A204.1 (cell line): ENCODE measurements around the gene NR2F1.

Source experiments
- FAIRE-seq: peaks from 2 replicates; lab custom pipeline; 2012; peaks lifted over from hg19 to GRCh38; lab: Jason Lieb, UNC

Gene NR2F1

DNA sequence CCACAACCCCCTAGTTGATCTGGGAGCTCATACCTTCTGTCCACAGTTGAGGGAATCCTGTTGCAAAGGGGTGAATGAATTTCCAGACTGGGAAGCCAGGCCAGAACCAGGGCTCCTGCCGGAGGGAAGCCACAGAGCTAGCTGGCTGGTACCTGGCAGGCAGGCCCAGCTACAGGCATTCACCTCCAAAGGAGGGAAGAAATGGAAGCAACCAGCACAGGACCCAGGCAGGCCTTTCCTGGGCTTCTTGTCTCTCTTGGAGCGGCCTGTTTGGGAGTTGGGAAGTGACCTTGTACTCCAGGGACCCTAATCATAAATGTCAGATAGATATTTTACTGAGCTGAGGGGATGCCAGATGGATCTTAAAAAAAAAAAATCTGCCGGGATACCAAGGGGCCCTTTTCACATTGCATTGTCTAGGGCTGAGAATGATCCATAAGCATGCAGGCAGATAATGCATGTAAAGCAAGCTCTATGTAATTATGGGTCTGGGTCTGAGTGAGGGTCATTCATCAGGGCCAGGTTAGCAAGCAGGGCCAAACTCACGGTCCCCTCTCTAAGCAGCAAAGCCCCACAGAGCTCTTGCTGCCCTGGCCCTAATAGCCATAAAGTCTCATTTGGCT is 8.4 kb downstream of the NR2F1 start:
- no peak for FAIRE-seq

DNA sequence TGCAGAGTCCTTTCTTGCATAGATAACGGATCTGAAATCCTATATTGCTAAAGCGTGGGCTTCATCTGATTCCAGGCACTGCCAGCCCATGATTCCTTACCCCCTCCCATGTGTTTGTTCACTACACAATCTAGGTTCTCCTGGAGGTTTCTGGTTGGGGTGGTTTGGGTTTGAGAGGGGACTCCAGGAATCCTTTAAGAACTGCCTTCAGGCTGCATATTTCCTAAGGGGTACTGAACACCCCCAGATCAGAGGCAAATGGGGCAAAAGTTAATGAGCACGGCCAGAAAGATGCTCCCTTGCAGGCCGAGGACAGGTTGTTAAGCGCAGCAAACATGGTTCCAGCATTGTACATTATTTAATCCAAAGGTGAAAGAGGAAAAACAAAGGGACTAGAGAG is 9.9 kb downstream of the NR2F1 start:
- no peak for FAIRE-seq

DNA sequence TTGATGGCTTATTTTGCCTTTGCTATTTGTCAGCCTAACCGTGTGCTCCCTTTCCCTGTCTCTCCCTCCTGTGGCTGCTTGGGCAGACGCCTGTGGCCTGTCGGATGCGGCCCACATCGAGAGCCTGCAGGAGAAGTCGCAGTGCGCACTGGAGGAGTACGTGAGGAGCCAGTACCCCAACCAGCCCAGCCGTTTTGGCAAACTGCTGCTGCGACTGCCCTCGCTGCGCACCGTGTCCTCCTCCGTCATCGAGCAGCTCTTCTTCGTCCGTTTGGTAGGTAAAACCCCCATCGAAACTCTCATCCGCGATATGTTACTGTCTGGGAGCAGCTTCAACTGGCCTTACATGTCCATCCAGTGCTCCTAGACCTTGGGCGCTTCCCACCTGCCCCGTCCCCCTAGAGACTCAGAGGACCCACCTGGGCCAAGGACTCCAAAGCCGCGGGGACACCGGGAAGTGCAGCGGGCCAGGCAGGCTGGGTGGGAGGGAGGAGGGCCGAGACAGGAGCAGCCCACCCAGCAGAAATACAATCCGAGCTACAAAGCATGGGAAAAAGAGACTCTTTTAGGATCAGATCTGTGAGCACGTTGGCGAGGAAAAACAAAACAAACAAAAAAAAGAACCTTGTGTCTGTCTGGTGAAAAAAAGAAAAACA is 10.6 kb downstream of the NR2F1 start:
- no peak for FAIRE-seq

DNA sequence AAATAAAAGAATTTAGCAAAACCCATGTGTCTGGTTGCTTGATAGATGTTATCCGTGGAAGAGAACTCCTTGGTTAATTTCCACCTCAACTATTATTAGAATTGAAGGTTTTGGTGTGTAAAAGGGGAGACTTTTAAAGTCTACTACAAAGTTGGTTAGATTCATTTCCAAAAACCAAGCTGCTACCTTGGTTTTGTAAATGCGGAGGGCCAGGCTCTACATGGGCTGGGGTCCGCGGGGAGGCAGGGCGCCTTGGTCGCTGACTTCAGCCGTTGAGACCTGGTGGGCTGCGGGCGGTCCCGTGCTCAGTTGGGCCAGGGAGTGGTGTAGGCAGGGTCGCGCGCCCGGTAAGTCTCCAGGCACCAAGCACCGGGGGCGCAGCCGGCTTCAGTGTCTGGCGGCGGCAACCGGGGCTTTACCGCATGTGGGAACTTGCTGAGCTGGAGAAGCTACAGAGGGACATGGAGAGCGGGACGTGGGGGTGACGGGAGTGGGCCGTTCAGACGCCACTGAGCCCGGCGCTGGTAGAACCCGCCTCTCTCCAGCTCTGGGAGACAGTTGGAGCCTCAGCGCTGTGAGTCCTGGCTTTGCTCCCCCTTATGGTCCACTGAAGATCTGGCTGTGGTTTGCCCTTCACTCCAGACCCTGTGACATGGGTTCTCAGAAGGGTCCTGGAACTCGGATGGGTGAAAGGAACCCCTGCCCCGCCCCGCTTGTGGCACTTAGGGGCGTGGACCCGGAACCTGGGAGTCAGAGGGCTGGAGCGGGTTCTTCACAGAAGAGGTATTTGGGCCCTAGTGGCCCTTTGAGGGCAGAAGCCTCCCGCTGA is 11.8 kb downstream of the NR2F1 start:
- no peak for FAIRE-seq

DNA sequence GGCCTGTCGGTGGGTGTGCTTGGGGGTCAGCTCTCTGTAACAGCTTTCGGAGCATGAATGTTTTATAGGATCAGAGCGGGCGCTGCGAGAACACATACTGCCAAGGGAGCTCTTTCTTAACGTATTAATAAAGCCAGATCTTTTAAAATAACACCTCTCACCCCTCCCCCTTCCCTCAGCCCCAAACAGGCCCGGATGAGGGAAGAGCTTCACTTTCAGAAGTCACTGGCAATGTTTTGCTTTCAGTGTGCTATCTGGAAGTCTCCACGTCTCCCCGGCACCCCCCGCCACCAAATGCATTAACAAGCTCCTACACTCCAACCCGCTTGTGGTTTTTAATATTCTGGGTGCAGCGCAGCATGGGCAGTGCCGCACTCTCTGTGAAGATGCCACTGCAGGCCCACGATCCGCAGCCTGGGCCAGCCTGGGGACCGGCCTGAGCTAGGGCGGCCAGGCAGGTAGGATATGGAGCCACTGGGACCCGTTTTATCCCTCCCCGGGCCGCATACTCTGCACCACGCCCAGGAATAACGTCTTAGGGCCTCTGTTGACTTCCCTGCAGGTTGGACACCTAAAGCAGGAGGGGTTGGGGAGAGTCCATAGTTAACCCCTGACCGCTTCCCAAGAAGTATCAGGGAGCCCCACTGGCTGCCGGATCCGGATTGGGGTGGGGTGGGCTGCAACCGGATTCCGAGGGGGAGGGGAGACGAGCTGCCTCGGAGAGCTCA is 12.6 kb downstream of the NR2F1 start:
- no peak for FAIRE-seq

DNA sequence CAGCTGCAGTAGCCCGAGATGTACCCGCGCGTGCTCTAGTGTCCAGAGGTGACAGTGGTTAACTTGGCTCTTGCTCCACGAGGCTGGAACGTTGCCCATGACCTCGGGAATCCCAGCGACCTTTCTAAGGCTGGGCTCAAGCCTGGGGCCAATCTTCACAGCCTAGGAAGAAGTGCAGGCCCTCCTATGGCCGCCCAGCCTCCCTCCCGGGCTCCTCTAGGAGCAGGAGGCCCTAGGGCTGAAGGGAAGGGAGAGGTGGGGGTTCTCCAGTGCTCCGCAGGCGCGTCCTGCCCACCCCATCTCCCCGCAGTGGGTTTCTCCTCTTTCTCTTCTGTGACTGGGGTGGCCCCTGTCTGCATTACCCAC is 13.3 kb downstream of the NR2F1 start:
- no peak for FAIRE-seq

DNA sequence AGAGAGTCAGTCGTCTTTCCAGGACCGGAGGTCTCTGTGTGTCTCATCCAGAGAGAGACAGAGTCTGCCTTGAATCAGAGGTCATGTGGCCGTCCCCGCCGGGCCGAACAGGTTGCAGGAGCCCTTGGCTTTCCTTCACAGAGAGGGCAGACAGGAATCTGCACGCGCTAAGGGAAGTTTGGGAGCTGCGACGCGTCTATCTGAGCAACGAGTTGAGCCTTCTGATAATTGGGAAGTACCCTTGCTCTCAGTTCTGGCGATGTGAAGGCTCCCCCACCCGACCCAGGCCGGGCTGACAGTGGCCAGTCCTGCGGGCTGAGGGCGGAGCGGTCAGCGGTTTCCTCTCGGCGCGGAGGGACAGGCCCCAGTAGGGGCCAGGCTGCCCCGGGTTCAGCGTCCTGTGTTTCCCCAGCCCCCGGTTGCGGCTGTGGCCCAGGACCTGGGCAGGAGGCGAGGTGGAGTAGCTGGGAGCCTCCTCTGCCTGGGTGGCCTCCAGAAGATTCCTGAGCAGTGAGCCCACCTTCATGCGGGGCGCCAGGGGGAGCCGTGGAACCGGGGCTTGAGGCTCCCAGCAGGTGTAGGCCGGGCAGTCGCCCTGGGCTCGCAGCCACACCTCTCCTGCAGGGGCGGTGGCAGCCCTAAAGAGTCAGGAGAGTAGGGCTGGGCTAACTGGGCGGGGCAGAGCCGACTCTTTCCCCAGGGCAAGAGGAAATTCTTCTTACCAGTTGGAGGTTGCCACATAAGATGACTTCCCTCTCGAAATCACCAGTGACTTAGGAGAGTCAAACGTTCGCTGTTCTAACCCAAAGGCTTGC is 13.9 kb downstream of the NR2F1 start:
- FAIRE-seq = no peak

DNA sequence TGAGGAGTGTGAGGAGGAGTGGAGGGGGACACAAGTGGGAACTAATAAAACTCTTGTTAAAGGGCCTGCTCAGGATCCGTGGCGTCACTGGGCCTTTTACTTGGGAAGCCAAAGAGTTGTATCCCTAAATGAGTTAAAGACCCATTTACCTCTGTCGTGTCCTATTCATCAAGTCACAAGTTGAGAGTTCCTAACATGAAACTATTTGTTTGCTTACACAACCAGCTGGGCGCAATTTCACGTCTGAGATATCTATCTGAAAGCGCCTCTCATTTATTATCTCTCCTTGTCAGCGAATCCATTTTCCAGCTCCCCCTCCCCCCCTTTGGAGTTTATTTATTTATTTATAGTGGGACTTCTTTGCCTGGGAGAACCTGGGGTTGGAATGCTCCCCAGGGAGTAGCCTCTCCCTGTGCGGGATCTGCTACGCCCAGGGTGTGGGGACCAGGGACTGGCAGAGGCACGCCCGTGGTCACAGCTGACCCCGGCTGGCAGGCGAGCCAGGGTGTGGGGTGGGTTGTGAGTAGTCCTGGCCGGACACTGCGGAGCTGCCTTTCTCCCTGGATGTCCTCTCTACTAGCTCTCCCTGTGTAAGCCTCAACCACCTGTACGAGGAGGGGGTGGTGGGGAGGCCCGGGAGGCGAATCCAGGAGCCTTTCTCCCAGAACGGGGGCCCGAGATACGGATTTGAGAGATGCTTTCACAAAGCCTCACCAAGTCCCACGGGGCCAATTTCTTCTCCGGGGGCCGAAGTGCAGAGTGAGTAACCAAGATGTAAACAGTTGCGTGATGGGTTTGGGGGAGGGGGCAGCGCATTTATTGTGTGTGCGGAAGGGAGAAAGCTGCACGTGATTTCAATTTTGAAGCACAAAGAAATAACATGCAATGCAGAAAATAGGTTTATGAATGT is 15.3 kb downstream of the NR2F1 start:
- no peak for FAIRE-seq

DNA sequence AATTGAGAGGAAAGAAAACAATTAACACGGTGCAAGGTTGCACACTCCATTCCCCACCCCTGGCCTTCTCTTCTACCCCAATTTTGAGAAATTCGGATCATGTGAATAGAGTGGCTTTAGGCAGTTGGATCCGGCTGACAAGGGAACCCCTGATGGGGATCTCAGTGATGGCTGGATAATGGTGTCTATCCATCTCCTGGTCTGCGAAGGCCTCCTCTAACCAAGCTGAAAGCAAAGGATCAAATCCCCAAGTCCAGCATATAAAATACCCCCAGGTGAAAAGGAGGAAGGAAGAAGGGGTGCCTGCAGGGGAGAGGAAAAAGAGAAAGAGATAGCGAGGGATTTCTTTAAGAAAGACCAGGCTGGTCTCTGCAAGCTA is 16.0 kb downstream of the NR2F1 start:
- no peak for FAIRE-seq

DNA sequence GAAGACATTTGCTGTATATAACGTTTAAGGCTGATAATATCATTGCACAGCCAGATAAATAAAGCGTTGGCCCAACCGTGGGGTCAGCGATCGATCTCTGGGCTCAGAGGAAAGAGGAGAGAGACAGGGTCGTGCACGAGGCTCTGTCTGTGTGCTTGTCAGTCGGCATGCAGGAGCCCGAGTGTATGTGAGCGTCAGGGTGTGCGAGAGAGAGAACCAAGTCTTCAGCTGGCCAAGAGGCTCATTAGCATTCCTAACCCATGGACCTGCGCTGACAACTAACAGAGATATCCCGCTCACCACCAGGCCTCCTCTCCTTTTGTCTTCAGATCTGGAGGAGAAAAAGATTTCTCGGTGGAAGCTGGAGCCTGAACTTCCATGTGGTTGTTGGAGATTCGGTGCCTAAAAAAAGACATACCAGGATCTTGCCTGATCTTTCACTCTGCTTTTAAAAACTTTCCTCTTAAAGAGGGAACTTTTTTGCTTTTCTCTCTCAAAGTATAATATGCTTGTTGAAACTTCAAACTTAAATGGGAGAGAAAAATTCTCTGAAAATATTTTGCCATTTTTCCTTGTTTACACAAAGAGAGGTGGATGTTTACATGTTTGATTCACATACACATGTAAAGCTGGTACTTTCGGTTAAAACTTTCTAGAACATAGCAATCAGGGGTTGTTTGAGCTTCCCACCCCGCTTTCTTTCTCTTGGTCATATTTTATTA is 16.5 kb downstream of the NR2F1 start:
- no peak for FAIRE-seq

DNA sequence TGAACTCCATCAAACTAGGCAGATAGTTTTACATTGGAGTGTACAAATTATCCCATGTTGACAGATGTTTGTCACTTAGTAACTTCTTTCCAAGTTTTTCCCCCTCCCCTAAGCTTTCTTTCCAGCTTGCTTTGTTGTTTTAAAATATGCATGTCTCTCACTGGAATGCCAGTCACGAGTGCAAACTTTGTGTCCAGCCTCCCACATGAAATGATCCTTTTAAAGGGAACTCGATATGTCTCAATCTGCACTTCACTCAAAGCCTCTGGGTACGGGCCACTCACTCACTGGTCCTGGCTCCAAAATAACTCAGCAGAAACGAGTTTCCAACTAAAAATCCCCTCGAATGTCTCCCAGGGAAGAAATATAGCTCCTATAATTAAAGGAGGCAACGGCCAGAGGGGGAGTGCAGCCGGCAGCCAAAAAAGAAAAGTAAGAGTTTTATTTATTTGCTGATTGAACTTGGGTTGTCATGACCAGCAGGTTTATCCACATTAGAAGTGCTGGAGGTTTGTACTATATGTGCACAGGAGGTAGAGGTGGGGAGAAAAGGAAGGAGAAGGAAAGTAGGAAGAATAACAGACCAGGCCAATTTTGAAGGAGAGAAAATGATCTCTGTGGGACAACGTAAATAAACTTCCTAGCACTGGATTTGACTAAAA is 17.5 kb downstream of the NR2F1 start:
- no peak for FAIRE-seq

DNA sequence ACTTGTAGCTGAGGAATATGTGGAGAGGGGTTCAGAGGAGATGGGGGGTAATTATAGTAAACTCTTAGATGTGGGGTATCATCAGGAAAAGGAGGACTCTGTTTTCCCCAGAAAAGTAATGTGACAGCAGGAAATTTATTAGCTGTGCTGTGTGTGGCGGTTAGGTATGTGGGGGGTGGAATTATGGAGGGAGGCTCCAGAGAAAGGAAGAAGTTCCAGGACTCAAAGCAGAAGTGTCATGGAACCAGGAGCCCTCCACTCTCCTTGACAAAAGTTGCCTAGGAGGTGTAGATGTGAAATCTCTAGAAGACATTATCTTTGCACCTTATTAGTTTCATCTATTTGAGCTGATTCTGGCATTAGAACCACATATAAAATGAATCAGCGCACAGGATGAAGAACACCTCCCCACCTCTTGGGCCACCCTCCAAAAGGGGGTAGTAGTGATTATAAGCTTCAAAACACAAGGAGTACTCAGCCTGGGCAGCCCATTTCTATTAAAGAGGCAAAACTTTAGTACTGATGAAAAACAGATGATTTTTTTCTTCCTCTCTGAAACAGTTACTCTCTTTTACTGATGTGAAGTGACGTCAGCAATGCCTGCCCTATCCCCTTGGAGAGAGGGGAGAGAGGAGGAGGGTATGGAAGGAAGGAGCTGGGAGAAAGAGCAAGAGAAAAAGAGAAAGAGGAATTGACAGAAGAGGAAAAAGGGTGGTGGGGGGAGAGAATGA is 18.2 kb downstream of the NR2F1 start:
- no peak for FAIRE-seq

DNA sequence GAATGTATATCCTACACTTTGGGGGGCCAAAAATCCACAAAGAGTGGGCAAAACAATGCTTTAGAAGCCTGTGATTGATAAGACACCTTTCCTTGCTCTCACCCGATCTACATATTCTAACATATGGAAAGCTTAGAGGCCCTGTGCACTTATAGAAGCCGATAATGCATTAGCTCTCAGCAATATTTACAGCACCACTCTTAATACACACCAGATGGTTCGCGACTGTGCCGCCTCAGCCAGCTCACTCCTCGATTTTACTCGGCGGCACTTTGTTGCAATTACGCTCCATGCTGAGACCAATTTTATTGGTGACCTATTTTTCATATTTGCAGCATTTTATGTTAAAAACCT is 18.8 kb downstream of the NR2F1 start:
- no peak for FAIRE-seq

DNA sequence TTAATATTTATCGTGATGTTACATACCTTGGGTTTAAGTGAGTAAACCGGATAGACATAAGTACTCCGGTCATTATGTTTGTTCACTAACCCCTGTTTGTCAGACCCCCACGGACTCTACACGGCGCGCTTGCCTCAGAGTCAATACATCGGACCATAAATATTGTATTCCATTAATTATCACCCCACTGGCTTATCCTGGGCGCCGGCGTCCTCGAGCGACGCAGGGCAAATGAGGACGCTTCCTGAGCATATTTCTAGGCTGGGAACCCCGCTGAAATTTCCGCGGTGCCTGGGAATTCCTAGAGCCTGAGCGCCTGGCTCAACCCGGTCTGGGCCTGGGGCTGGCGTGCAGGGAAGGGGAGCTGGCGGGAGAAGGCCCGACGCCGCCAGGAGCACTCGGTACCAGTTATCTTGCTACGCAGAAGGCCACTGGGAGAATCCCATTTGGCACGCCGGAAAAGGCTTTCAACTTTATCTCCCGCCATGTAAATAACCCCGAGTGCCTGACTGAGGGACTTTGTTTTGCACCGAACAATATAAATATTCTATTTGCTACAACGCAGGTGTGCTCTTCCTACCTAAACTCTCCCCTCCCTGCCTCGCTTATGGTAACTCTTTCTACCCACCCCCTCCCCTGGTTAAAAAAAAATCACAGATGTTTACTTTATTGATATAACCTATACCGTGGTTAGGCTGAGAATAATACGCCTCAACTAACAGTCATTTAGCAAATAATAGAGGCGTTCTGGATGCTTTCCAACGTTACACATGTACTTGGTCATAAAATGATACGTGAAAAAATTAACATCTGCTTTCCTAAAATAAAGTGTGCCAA is 19.4 kb downstream of the NR2F1 start:
- no peak for FAIRE-seq

DNA sequence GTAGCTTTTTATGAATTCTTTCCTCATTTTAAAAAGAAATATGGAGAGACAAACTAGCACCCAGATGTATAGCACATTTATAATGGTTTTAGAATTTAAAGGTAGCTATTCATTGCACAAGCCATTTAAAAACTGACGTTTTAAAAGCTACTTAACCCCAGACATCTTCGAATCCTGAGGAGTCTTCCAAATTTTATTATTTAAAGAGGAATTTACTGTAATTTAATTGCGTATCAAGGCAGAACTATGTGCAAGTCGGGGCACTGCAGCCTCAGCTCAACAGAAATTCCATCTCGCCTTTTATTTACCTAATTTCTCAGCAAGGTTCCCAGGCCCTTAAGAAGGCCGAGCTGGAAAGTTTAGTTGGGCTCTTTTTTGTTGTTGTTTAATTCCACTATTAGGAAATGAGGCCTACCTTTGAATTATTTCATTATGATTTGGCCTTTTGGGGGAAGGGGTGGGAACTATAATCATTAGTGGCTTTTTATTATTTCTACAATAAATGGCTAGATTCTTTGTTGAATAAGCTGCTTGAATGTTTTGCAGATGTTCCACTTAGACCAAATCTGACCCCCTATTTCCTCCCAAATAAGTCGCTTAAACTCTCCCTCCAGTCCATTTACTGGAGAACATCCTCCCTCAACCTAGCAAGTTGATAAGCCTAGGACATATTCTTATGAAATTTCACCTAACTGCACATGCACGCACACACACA is 20.2 kb downstream of the NR2F1 start:
- no peak for FAIRE-seq

DNA sequence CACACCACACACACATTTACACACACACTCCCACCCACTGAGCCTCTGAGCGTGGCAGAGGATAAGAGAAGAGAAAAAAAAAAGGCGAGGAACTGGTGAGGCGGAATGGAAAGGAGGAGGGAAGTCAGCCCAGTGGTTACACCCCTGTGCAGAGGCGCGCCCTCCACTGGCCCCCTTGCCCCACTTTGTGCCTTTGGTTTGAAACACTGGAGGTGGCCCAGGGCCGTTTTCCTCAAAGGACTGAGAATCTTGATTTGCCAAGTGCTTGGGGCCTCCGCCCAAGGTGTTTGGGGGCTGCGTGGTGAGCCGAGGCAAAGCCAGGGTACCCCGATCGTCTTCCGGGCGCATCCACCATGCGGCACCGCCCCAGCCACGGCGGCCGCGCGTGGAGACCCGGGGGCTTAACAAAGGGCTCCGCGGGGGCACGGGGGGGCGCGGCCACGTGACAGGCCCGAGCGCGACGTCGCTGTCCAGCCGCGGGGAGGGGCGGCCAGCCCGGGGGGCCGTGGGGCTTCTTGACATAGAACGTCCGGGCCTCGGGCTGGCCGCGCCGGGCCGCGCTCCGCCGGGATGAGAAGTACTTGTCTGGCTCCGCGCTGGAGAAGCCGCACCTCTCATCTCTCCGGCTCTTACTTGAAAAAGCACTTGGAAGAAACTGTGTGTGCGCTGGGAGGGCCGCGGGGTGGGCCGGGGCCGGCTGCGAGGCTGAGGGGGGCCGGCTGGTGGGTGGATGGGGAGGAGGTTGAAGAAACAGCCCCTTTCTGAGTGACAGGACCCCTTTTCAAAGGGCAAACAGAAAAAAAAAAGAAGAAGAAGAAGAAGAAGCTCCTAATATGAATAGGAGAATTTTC is 21.0 kb downstream of the NR2F1 start:
- no peak for FAIRE-seq
